Renal pelvis (tissue), 4 donors: ENCODE measurements around the gene SLC23A3. TPM values are rescaled to one million over a fixed set of nuclear protein-coding genes. Genes with fewer than 3 reads are reported as not detected.
"Not testable (repeated sequence)": the region's sequence is repeated elsewhere in the genome, so short reads cannot be mapped to it uniquely, and the experiment has no call there.

Source experiments
- DNase-seq: peaks from one replicate; pipeline ENCODE4 v3.0.0-alpha.2; 2013
- polyA plus RNA-seq, 3 donors: library from polyadenylated mRNA; unstranded; fragments of 120-200 nt; gene quantifications; one replicate each; pipeline ENCODE4 v1.2.1, GENCODE V29; 2013; ENCODE audit not compliant: insufficient read length in 3 of 3

Gene SLC23A3
- polyA plus RNA-seq, 3 donors: 23.5 to 29.0 (median 25.1) TPM

GRCh38 chr2:219206328-219207133 is 36.7 kb upstream of the SLC23A3 start, which contains the start of gene ZFAND2B:
TSS of gene ZFAND2B (plus strand) at chr2:219206782. CDS start at chr2:219206988, 206 bp downstream.
- peak; percentile 96 for DNase-seq

DNA sequence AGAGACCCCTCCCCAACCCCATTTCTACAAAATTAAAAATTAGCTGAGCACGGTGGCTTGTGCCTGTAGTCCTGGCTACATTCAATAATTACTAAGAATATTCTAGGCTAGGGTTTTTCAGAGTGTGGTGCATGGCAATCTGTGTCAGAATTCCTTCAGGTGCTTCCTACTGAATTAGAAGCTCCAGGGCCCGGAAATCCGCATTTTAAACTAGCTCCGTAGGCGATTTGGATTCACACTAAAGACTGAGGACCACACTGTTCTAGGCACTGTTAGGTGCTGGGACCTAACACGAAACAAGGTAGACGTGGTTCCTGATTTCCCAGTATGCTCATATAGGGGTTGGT is 36.1 kb upstream of the SLC23A3 start:
- no peak for DNase-seq

GRCh38 chr2:219205165-219205538 is 35.3 kb upstream of the SLC23A3 start:
- no peak for DNase-seq

GRCh38 chr2:219204425-219205164 is 34.8 kb upstream of the SLC23A3 start:
- DNase-seq: no peak

DNA sequence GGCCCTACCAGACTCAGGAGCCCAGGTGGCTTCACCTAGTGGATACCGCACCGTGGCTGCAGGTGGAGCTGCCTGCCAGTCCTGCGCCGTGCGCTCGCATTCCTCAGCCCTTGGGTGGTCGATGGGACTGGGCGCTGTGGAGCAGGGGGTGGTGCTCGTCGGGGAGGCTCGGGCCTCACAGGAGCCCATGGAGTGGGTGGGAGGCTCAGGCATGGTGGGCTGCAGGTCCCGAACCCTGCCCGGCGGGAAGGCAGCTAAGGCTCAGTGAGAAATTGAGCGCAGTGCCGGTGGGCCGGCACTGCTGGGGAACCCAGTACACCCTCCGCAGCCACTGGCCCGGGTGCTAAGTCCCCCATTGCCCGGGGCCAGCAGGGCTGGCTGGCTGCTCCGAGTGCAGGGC is 31.5 kb upstream of the SLC23A3 start:
- DNase-seq: not testable (repeated sequence)

DNA sequence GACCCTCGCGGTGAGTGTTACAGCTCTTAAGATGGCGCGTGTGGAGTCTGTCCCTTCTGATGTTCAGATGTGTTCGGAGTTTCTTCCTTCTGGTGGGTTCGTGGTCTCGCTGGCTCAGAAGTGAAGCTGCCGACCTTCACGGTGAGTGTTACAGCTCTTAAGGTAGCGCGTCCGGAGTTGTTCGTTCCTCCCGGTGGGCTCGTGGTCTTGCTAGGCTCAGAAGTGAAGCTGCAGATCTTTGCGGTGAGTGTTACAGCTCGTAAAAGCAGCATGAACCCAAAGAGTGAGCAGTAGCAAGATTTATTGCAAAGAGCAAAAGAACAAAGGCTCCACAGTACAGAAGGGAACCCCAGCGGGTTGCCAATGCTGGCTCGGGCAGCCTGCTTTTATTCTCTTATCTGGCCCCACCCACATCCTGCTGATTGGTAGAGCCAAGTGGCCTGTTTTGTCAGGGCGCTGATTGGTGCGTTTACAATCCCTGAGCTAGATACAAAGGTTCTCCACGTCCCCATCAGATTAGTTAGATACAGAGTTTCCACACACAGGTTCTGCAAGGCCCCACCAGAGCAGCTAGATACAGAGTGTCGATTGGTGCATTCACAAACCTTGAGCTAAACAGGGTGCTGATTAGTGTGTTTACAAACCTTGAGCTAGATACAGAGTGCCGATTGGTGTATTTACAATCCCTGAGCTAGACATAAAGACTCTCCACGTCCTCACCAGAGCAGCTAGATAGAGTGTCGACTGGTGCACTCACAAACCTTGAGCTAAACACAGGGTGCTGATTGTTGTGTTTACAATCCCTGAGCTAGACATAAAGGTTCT is 30.9 kb upstream of the SLC23A3 start:
- not testable (repeated sequence) for DNase-seq

DNA sequence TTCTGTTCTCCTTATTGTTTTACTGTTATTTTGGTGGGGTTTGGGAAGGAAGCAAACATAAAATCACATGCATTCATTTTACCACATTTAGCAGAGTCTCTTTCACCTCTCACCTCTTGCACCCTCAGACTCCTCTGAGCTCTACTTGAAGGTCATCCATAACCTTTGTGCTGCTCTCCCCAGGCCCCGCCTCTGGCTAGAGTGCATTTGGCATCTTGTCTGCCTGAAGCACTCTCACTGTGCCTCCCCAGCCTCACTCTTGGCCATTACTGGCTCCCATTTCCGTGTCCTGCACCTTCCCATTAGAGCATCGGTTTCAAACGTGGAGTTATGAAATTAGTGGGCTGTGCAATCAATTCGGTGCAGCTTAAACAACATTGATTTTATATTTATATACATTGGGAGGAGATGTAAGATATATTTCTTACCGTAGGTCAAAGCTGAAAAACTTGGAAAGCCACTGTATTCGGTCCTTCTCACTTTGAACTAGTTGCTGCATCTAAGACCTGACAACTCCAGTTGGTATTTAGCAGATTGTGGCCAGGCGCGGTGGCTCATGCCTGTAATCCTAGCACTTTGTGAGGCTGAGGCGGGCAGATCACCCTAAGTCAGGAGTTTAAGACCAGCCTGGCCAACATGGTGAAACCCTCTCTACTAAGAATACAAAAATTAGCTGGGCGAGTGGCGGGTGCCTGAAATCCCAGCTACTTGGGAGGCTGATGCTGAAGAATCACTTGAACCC is 29.8 kb upstream of the SLC23A3 start:
- DNase-seq: no peak

- DNase-seq: no peak
Observed at GRCh38 chr2:219198974-219199373, 29.1 kb upstream of the SLC23A3 start.

DNA sequence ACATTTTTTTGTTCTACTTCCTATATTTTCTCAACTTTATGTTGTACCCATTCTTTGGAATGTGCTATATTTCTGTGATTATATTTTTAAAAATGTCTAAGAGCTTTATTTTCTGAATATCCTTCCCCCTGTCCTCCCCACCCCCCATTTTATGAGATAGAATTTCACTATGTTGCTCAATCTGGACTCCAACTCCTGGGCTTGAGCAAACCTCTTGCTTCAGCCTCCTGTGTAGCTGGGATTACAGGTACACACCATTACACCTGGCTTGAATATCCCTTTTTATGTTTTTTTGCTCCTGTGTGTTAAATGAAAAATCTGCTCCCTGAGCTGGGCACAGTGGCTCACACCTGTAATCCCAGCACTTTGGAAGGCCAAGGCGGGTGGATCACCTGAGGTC is 27.6 kb upstream of the SLC23A3 start:
- no peak for DNase-seq

DNA sequence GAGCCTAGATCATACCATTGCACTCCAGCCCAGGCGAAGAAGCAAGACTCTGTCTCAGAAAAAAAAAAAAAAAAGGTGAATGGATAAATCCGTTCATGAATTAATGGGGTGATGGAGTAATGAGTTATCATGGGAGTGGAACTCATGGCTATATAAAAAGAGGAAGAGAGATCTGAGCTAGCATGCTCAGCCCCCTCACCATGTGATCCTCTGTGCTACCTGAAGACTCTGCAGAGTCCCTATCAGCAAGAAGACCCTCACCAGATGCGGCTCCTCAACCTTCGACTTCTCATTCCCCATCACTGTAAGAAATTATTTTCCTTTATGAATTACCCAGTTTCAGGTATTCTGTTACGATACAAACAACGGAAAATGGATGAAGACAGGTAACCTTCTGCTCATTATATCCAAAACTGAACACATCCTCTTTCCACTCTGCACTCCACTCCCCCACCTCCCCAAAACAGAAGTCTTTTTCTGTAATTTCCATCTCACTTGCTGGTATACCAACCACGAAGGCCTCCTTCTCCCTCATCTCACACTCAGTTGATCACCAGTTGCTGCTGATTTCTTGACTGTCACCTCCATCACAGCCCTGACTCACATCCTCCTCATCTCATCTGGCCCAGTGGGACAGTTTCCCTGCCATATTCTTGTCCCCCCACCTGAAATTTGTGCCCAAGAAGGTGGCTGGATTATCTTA is 17.1 kb upstream of the SLC23A3 start:
- no peak for DNase-seq

- no peak for DNase-seq
Observed at GRCh38 chr2:219184121-219184520, 14.3 kb upstream of the SLC23A3 start.

DNA sequence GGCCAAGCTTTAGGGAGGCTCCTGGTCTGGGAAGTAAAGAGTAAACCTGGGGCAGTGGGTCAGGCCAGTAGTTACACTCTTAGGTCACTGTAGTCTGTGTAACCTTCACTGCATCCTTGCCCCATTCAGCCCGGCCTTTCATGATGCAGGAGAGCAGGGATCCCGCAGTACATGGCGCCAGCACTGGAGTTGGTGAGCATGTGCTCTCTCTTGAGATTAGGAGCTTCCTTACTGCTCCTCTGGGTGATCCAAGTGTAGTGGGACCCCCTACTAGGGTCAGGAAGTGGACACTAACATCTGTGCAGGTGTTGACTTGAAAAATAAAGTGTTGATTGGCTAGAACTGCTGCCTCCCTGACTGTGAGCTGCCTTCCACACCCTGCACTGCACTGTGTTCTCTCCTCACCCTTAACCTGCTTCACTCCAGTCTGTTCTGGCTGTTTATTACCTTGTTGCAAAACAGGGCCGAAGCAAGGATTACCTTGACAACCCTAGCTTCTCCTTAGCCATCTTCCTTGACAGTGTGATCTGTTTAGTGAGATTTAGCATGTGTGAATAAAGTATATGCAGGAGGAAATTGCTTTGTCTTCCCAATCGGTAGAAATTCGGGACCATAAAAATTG is 13.4 kb upstream of the SLC23A3 start:
- no peak for DNase-seq

- no peak for DNase-seq
Observed at GRCh38 chr2:219182331-219183150, 12.7 kb upstream of the SLC23A3 start.

DNA sequence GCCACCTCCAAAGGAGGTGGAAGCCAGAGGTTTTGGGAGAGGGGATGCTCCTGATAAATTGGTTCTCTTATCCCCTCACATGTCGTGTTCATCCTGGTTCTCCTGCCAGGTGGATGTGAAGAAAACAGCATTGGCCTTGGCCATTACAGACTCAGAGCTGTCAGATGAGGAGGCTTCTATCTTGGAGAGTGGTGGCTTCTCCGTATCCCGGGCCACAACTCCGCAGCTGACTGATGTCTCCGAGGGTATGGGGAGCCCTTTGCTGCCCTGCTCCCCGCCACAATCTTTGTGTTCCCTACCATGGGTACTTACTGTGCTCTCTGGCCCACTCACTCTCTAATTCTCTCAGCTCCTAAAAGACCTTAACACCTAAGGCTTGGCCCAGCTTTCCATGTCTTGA is 11.7 kb upstream of the SLC23A3 start:
- DNase-seq: no peak

DNA sequence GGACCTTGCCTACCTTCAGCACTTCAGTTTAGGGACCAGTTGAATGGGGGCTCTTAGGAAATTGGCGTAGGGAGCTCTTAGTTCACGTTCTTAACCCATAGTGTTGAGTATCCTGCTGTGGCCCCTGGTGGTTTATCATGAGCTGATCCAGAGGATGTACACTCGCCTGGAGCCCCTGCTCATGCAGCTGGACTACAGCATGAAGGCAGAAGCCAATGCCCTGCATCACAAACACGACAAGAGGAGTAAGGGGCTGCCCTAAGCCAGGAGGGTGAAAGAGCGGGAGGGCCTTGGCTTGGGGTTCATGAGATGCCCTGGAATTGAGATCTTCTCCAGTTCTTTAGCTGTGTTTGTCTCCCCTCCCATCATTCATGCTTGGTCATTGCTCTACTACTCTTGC is 11.1 kb upstream of the SLC23A3 start:
- DNase-seq: no peak

DNA sequence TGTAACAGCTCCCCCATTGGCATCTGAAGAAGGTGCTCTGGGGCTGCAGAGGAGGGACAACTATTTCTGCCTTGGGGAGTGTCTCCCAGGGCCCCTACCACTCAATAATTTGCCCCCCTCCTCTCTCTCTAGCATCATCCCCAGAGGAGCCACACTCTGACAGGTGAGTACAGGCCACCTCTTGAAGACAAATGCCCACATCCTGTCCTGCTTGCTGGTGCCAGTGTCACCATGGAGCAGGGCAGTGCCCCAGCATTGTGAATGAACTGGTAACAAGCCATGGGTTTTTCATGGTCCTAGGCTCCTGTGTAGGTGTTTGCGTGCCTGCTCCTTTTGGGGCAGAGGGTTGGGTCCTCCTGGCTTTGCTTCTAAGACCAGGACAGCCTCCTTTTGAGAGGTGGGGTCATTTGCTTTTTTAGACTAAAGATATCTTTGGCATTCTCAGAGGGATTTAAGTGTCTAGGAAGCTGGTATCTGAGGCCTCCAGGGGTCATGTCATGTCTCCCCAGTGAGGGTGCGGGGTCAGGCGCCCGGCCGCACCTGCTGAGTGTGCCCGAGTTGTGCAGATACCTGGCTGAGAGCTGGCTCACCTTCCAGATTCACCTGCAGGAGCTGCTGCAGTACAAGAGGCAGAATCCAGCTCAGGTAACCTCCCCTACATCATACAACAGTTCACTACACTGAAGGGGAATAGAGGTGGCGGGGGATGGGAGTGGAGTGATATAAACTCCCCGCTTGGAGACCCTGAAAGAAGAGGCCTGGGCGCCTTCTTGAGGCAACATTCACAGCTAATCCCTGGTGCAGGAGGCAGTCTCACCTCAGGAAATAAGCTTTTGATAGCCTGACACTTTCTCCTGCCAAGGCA is 10.0 kb upstream of the SLC23A3 start:
- DNase-seq: no peak

- DNase-seq: peak; percentile 46
Observed at GRCh38 chr2:219178377-219179175, 8.7 kb upstream of the SLC23A3 start.
